ENCODE results near the gene GRM8.

GRM8 gene

GRCh38 chr7:127208351-127208750, 44.4 kb downstream of the GRM8 start:
- no peak overlapping the region for H3K4me3 ChIP-seq (ENCODE audit: low read depth, low read length)
- no peak for TF ChIP-seq CTCF (IDR thresholded peaks at IDR 0.05; ENCODE audit: low read depth, low read length)

- no peak for TF ChIP-seq CTCF (IDR thresholded peaks at IDR 0.05; ENCODE audit: low read depth, low read length)
- no peak overlapping the region for H3K4me3 ChIP-seq (ENCODE audit: low read depth, low read length)
These were observed 44.9 kb downstream of the GRM8 start for GRCh38 chr7:127207806-127208205.

- no peak overlapping the region for H3K4me3 ChIP-seq (ENCODE audit: low read depth, low read length)
- TF ChIP-seq CTCF (IDR thresholded peaks at IDR 0.05; ENCODE audit: low read depth, low read length): no peak
These were observed 45.5 kb downstream of the GRM8 start for GRCh38 chr7:127207230-127207629.

- TF ChIP-seq CTCF (IDR thresholded peaks at IDR 0.05; ENCODE audit: low read depth, low read length): no peak
- no peak overlapping the region for H3K4me3 ChIP-seq (ENCODE audit: low read depth, low read length)
These were observed 58.2 kb downstream of the GRM8 start for GRCh38 chr7:127194571-127194970.

- TF ChIP-seq CTCF (IDR thresholded peaks at IDR 0.05; ENCODE audit: low read depth, low read length): no peak
- H3K4me3 ChIP-seq (ENCODE audit: low read depth, low read length): no peak overlapping the region
These were observed 62.9 kb downstream of the GRM8 start for GRCh38 chr7:127189886-127190285.

GRCh38 chr7:127189074-127189473, 63.7 kb downstream of the GRM8 start:
- H3K4me3 ChIP-seq (ENCODE audit: low read depth, low read length): no peak overlapping the region
- TF ChIP-seq CTCF (IDR thresholded peaks at IDR 0.05; ENCODE audit: low read depth, low read length): no peak

GRCh38 chr7:127187740-127188139, 65.0 kb downstream of the GRM8 start:
- H3K4me3 ChIP-seq (ENCODE audit: low read depth, low read length): no peak overlapping the region
- TF ChIP-seq CTCF (IDR thresholded peaks at IDR 0.05; ENCODE audit: low read depth, low read length): no peak
